GM21717 (cell line): Measurements from ENCODE around the gene CEMIP2.

Experiments
- ATAC-seq: cut with Tn5 transposase; IDR thresholded peaks from one replicate; pipeline ENCODE4 v1.9.1; 2021; ENCODE audit warnings: mild to moderate bottlenecking, moderate library complexity; ENCODE audit not compliant: unreplicated experiment

CEMIP2 gene

DNA sequence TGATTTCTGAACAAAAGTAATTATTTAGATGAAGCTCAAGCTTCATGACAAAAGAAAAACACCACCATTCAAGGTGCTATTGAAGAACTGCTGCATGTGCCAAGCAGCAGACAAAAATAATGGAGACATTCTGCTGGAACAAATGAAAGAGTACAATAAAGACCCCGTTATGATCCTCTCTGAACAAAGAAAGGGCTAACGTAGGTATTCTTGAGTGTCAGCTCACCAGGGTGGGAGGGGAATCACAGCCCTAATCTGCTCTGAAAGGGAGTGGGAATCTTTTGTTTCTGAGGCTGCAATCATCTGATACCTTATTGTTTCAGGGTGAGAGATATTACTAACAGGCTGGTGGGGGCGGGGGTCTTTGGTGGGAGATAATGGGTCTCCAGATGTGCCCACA is 15.4 kb downstream of the CEMIP2 start:
- no peak for ATAC-seq

- ATAC-seq: no peak
Measured at GRCh38 chr9:71752352-71752751, 16.0 kb downstream of the CEMIP2 start.

DNA sequence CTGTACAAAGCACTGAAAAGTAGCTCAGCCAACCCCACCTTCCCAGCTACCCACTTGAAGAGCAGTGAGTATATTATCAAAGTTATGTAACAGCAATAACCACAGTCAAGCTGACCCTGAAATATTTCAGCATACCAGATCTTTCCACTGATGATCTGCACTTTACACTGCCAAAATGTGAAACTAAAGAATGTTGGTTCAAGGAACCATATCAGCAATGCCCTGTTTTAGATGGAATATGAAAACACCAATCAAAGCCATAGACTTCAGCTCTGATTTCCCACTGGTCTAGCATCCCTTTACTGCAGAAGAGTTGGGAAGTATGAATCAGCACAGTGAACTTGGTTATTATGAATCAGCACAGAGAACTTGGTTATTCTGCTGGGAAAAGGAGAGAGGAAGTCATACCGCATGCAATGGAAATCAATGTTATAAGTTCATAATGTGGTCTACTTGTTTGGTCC is 20.0 kb downstream of the CEMIP2 start:
- no peak for ATAC-seq

DNA sequence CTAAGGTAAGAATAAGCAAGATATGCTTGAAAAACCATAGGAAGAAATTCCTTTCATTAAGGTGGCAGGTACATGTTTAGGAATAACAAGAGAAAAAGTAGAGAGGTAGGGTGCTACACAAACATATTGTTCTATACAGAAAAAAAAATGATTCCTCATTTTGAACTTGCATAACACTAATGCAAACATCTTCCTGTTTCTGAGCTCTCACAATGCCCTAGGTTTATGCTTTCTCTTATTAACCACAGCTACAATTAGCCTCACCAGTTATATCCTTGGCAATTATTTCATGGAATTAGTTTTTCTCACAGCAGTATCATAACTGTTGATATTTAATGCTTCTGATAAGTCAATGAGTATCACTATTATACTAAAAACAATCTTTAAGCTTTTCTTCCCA is 20.7 kb downstream of the CEMIP2 start:
- no peak for ATAC-seq

- ATAC-seq: no peak
Measured at GRCh38 chr9:71746758-71747125, 21.6 kb downstream of the CEMIP2 start.

- ATAC-seq: no peak
Measured at GRCh38 chr9:71746023-71746757, 22.1 kb downstream of the CEMIP2 start.

DNA sequence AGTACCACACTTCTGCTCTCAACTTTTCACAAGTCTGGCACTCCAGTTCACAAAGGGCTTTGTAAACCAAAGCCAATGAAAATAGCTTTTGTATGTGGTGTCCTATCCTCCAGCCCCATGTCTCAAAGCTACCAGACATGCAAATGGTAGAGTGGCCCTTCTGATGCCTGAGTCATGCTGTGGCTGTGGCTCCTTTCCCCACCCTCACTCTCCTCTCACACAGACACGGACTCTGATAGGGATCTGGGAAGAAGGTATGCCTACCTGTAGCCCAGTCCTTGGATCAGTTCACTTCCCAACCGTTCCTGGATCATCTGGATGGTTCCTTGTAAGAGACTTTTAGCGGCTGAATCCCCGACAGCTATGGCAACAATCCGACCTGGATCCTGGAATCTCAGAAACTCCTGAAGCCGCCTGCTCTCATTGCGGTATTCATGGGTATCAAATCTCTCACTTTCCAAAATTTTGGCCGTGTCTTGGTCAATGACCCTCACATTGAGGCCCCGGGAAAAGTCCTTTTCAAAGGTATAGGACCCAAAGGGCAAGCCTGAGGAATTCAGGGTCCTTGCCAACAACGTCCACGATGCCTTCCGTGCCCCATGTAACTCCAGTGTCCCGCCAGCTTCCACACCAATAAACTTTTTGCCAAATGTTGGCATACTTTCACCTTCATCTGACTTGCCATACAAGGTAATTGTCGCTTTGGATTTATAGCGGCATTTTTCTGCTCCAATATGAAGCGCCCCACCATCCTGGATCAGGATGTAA is 23.4 kb downstream of the CEMIP2 start:
- no peak for ATAC-seq

GRCh38 chr9:71743882-71744281 is 24.4 kb downstream of the CEMIP2 start:
- ATAC-seq: no peak

GRCh38 chr9:71743217-71743705 is 25.1 kb downstream of the CEMIP2 start:
- no peak for ATAC-seq

GRCh38 chr9:71742703-71743102 is 25.6 kb downstream of the CEMIP2 start:
- ATAC-seq: no peak

DNA sequence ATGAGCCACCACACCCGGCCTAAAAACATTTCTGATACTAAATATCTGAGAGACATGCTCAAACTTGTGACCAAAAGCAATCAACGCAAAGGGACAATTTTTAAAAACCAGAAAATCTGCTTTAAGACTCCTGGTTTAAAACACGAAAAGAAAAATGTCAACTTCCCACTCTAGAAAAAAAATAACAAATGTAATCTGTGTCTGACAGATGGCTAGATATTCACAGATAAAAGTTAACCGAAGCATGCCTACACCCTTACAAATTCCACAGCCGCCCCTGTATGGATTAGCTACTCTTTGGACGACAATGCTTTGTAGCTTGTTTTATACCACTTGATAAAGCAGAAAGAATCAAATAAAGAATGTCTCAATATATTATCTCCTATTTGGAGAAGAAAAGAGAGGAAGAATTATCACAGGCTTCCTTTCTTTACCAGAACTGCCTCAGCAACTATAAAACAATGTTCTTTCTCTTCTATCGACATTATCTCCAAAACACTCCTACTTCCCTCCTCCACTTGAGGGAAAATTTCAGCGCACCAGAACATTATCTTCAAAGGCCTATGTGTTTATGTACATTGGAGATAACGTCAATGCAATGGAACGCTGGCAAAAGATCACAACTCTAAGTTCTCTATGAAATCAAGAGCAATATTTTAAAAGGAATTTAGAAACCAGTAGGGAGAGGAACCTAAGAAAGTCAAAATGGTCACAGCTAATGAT is 26.2 kb downstream of the CEMIP2 start:
- ATAC-seq: no peak

GRCh38 chr9:71740199-71740598 is 28.1 kb downstream of the CEMIP2 start:
- no peak for ATAC-seq

DNA sequence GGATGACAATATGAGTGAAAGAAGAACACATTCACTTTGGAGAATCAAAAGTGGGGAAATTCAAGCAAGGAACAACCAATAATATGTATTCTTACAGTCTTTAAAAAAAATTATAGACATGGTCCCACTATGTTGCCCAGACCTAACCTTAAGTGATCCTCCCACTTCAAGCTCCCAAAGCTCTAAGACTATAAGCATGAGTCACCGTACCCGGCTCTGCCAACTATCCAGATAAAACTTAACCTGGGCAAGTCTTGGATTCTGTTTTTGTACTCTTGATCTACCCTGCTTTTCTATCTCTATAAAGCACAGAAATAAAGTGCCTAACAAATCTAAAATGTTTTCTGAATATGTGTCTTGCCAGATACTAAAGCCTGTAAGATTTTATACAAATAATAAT is 30.9 kb downstream of the CEMIP2 start:
- ATAC-seq: no peak

- no peak for ATAC-seq
Measured at GRCh38 chr9:71736236-71736635, 32.1 kb downstream of the CEMIP2 start.

GRCh38 chr9:71734950-71735349 is 33.4 kb downstream of the CEMIP2 start:
- ATAC-seq: no peak

DNA sequence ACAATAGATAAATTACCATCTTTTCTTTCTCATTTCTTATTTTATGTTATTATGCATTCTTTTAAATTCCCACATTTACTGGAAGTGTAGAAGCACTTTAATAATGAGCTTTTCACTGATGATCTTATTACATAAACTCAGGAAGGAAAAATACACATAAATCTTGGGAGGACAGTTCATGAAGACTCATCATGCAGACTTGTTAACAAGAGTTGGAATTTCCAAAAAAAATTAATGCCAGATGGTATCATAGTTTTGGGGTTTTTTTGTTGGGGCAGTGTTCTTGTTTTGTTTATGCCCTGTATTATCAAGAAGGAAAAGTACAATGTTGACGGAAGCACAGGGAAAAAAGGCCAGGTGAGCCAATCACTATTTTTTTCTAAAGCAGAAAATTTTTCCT is 35.1 kb downstream of the CEMIP2 start:
- no peak for ATAC-seq

- no peak for ATAC-seq
Measured at GRCh38 chr9:71729816-71730526, 38.3 kb downstream of the CEMIP2 start.

DNA sequence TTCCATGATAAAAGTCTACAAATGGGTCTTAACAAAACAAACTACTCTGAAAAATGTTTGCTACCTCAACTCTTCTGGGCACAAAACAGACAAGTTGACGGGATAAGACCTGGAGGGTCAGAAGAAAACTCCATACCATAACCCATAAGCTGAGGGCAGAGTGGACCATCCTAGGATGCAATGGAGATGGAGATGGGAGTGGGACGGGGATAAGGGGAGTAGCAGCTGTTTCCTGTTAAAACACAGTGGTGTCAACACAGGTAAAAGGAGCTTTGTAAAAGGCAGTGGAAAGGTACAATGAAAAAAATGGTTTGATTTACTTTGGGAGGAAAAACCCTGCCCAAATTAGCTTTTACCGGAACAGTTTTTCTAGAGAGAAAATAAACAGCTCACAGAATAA is 41.6 kb downstream of the CEMIP2 start:
- ATAC-seq: no peak

DNA sequence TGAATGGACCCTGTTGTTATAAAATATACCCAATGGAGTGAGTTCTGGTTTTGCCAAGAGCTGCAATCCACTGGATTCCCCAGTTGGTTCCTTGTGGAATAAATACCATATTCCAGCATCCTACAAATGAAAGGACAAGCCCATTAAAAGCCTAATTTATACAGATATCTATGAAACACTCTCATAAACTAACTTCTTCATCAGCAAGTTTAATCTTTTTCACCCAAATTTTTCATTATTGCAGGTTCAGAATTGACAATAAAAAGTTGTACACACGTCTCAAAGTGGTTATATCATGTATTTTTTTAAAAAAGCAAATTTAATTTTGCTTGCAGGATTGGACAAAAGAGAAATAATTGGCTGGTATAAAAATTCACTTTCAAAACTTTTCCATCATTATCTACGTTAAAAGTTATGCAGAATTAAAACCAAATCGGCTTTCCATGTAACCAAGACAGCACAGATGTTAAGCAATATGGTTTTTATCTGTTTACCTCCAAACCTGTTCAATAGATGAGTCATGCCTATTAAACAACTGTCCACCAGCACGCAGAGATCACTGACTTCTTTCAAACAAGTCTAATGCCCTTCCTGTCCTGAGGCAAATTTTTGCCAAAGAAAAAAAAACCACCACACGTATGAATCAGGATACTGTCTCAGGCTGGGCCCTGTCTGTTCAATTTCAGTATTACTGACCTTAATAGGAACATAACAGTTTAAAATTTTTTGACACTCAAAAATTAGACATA is 42.5 kb downstream of the CEMIP2 start:
- no peak for ATAC-seq

- ATAC-seq: no peak
Measured at GRCh38 chr9:71721855-71722254, 46.5 kb downstream of the CEMIP2 start.
